ENCODE measurements around the gene MPI. TPM values are rescaled to one million over a fixed set of nuclear protein-coding genes. Genes with fewer than 3 reads are reported as not detected.
"Not testable (repeated sequence)": the region's sequence is repeated elsewhere in the genome, so short reads cannot be mapped to it uniquely, and the experiment has no call there.

Gene MPI
- total RNA-seq, 1 donor from 2014 or later: 52.3 TPM

DNA sequence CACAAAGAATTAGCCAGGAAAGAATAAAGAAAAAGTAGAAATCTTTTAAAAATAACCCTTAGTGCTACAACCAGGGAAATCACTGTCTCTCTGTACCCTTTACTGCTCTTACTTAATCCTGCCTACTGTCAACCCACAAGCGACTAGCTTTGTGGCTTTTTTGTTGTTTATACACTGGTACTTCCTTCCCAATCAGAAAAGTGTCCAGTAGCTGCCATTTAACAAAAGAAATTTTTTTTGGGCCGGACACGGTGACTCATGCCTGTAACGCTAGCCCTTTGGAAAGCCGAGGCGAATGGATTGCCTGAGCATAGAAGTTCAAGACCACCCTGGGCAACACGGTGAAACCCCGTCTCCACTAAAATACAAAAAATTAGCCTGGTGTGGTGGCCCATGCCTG lies 30.6 kb downstream of the MPI start:
- H3K27ac ChIP-seq (replicated peaks): no peak overlapping the region
- peaks cover 100% of the 10 kb centered on the region for H3K36me3 ChIP-seq
- H3K4me3 ChIP-seq: no peak overlapping the region
- intact Hi-C loops (cut with micrococcal nuclease): no loop called here
- no peak for DNase-seq
- H3K9me3 ChIP-seq (replicated peaks): no peaks in the 10 kb centered on the region
- TF ChIP-seq, protein P1, sequence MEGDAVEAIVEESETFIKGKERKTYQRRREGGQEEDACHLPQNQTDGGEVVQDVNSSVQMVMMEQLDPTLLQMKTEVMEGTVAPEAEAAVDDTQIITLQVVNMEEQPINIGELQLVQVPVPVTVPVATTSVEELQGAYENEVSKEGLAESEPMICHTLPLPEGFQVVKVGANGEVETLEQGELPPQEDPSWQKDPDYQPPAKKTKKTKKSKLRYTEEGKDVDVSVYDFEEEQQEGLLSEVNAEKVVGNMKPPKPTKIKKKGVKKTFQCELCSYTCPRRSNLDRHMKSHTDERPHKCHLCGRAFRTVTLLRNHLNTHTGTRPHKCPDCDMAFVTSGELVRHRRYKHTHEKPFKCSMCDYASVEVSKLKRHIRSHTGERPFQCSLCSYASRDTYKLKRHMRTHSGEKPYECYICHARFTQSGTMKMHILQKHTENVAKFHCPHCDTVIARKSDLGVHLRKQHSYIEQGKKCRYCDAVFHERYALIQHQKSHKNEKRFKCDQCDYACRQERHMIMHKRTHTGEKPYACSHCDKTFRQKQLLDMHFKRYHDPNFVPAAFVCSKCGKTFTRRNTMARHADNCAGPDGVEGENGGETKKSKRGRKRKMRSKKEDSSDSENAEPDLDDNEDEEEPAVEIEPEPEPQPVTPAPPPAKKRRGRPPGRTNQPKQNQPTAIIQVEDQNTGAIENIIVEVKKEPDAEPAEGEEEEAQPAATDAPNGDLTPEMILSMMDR (IDR thresholded peaks at IDR 0.05; ENCODE audit: borderline replicate concordance): no peak
- H3K4me1 ChIP-seq: no peaks in the 10 kb centered on the region
- H3K27me3 ChIP-seq (ENCODE audit: low read depth): no peaks in the 10 kb centered on the region

- intact Hi-C loops (cut with micrococcal nuclease): no loop called here
- Histone ChIP-seq H3K27me3 (ENCODE audit: low read depth) (no peaks in the 10 kb centered on the region), H3K36me3 (peaks cover 100% of the 10 kb centered on the region), H3K4me1 (peaks cover 4% of the 10 kb centered on the region), H3K9me3 (replicated peaks) (no peaks in the 10 kb centered on the region), H3K27ac (replicated peaks) (no peak overlapping the region), H3K4me3 (no peak overlapping the region)
- TF ChIP-seq, protein P1 (IDR thresholded peaks at IDR 0.05; ENCODE audit: borderline replicate concordance): no peak
- no peak for DNase-seq
These were observed 34.7 kb downstream of the MPI start for GRCh38 chr15:74924525-74924924.

DNA sequence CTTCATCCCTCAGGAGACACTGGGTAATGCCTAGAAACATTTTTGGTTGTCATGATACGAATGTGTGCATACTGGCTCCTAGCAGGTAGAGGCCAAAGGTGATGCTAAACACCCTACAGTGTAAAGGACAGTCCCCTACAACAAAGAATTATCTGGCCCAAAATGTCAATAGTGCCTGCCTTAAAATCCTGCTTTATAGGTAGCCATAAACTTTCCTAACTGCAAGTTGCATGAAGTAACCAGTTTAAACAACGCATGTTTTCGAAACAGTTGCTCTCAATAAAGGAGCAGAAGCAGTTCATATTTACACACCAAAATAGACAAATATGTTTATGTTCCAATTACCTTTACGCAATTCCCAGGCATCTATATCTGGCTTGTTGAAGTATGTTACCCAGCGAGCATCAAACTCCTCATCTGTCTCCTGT lies 38.9 kb downstream of the MPI start:
- H3K27ac ChIP-seq (replicated peaks): no peak overlapping the region
- no peak for DNase-seq
- peaks cover 75% of the 10 kb centered on the region for H3K36me3 ChIP-seq

GRCh38 chr15:74933573-74933972 lies 43.7 kb downstream of the MPI start:
- Histone ChIP-seq H3K9me3 (replicated peaks) (no peaks in the 10 kb centered on the region), H3K4me3 (peak overlapping the region; percentile 82), H3K27ac (replicated peaks) (peak overlapping the region; percentile 45), H3K27me3 (ENCODE audit: low read depth) (no peaks in the 10 kb centered on the region), H3K4me1 (peaks cover 86% of the 10 kb centered on the region), H3K36me3 (peaks cover 33% of the 10 kb centered on the region)
- DNase-seq: no peak
- TF ChIP-seq, protein P1 (IDR thresholded peaks at IDR 0.05; ENCODE audit: borderline replicate concordance): no peak
- intact Hi-C loops (cut with micrococcal nuclease): no loop called here

More for the DNA sequence above, 38.9 kb downstream of the MPI start:
- Histone ChIP-seq H3K27me3 (ENCODE audit: low read depth) (no peaks in the 10 kb centered on the region), H3K4me3 (no peak overlapping the region), H3K4me1 (peaks cover 44% of the 10 kb centered on the region), H3K9me3 (replicated peaks) (no peaks in the 10 kb centered on the region)
- TF ChIP-seq, protein P1 (IDR thresholded peaks at IDR 0.05; ENCODE audit: borderline replicate concordance): no peak
- intact Hi-C loops (cut with micrococcal nuclease): no loop called here

DNA sequence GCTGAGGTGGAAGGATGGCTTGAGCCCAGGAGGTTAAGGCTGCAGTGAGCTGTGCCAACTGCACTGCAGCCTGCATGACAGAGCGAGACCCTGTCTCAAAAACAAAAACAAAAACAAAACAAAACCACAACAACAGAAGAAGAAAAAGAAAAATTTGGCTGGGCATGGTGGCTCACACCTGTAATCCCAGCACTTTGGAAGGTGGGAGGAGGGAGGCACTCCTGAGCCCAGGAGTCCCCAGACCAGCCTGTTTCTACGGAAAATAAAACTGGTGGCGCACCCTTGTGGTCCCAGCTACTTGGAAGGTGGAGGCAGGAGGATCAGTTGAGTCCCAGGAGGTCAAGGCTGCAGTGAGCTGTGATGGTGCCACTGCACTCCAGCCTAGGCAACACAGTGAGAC lies 45.4 kb downstream of the MPI start:
- Histone ChIP-seq H3K4me3 (peak overlapping the region; percentile 82), H3K36me3 (peaks cover 19% of the 10 kb centered on the region), H3K27ac (replicated peaks) (peak overlapping the region; percentile 45), H3K4me1 (peaks cover 77% of the 10 kb centered on the region)
- H3K27me3 ChIP-seq (ENCODE audit: low read depth); DNase-seq; H3K9me3 ChIP-seq (replicated peaks); intact Hi-C loops (cut with micrococcal nuclease): not testable (repeated sequence)

- no peaks in the 10 kb centered on the region for H3K27me3 ChIP-seq (ENCODE audit: low read depth)
These were observed 47.4 kb downstream of the MPI start for GRCh38 chr15:74937272-74937589.

More at GRCh38 chr15:74937272-74937589, 47.4 kb downstream of the MPI start:
- Histone ChIP-seq H3K27ac (replicated peaks) (peak overlapping the region; percentile 97), H3K4me1 (peaks cover 59% of the 10 kb centered on the region), H3K4me3 (peak overlapping the region; percentile 82), H3K9me3 (replicated peaks) (no peaks in the 10 kb centered on the region), H3K36me3 (peaks cover 6% of the 10 kb centered on the region)
- intact Hi-C loops (cut with micrococcal nuclease): no loop called here
- TF ChIP-seq, protein P1 (IDR thresholded peaks at IDR 0.05; ENCODE audit: borderline replicate concordance): no peak
- DNase-seq: no peak
